ENCODE results near the gene BNIPL.

The BNIPL gene

DNA sequence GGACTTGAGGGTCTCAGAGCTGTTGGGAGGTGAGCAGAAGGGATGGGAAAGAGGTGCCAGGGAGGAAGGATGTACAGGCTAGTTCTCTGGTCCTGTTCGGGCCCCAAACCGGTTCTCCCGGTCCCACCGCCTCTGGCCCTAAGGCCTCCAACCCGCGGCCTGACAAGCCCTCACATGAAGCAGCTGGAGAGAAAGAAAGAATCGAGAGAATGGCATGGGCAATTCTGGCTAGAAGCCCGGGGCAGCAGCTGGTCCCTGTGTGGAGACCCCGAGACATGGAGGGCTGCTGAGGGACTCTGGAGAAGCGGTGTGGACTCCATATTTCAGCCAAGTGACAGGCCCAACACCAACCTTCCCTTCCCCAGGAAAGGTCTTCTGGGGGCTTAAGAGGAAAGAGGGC is 22.3 kb downstream of the BNIPL start:
- DNase-seq (ENCODE audit: low read depth): no peak

DNA sequence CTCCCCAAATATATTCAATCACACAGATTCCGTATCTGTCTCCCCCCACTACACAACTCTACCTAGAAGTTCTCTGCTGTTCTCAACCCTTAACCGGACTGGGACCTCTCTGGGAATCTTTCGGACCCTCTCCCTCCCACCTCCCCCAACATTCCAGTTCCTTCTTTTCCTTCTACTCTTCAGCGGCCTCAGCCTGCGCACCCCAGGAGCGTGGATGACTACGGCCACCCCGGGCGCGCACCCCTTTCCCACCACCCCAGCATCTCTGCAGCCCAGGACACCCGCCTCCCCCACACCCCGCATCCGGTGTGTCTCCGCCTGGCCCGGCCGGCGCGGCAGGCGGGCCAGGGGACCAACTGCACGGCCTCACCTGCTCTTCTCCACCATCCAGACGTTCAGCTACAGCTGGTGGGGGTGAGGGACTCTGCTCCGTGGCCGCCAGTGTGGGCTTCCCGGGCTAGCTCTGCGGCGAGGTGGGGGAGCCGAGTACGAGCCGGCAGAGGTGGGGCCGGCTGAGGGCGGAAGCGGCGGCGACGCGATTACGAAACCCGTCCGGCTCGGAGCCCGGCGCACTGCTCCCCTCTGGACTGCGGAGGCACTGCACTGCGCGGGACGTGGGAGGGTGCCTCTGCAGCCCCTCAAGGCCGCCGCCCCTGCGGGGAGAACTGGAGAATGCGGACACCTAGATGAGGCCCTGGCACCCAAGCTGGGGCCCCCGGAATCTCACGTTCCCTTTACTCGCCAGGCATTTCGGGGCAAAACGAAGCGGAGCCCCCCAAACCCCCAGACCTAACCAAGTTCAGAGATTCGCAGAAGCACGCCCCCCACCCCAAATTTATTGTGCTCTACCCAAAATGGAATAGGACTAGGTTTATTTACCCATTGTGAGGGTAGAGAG is 23.0 kb downstream of the BNIPL start, which contains the start of gene CDC42SE1:
TSS of gene CDC42SE1 (minus strand) at position 514 of the 898 bp plus-strand sequence. CDS start 3,892 bp downstream, outside the sequence.
- DNase-seq (ENCODE audit: low read depth): peak; percentile 59

DNA sequence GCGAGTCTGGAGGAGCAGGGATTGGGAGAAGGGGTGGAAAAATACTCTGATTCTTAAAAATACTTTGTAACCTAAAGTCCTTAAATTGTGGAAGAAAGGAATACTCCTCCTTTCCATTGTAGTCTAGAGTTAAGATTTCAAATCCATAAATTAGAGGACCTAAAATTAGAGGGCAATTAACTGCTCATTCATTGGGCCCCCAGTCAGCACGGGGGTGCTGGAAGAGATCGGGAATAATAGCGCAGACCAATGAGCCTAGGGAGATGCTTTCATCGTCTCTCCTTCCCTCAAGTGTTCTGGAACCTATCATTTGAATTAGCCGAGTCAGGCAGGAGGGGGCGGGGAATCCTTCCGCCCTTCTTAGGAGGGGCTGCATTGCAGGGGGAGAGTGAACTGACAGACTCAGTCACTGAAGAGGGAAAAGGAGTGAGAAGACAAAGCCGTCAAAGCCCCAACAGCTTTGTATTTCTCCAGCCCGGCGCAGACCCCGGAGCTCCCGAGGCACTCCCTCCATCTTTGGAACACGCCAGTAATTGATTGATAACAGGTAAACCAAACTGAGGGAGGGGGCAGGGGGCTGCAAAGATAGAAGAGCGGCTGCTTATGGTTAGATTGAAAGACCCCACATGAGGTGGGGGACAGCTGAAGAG is 23.7 kb downstream of the BNIPL start, which contains the start of gene MLLT11:
TSS of gene MLLT11 (plus strand) at position 391 of the 650 bp plus-strand sequence. CDS start 6,828 bp downstream, outside the sequence.
- DNase-seq (ENCODE audit: low read depth): peak; percentile 39

DNA sequence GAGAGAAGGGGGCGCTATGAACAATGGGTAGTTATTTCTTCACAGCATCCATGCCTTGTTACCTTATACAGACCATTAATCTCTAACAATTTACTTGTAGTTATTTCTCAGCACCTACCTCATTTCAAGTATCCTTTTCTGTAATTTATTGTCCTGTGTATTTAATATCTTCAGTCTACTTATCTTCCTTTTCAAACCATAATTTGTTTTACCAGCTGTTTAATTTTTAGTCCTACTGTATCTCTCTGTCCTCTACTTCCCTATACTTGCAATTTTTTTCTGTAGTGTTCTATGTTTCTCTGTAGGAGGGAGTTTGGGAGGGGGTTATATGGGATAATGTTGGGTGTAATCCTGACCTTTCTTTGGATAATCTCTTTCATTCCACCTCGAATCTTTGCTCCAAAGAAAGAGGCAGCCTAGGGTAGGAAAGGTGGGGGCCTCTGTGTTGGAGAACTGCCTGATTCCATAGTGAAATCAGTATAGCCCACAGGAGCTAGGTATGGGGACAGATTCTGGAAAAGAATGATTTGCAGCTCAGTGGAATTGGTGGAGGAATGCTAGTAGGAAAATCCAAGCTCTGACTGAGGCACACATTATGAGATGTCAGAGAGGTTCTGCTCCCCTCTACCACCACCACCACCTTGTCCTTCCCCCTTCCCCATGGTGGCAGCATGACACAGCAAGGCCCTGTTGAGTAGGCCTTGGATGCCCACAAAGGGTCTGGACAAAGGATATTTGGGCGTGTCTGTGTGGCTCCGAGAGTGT is 24.5 kb downstream of the BNIPL start:
- no peak for DNase-seq (ENCODE audit: low read depth)

DNA sequence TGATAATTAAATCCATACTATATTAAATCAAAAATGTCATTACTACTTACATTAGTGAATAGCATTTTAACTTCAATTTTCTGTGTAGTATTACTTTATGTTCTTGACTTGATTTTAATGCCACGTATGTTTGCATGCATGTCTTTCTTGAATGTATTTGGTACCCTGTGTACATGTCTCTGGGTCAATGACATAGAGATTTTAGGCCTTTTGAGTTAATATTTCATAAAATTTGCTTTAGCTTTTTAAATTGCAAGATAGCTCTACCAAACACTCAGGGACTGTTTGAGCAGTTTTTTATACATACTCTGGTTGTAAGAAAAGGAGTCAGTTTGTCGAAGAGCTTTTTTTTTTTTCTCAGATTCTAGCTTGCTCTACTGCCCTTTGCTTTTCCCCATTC is 25.3 kb downstream of the BNIPL start:
- no peak for DNase-seq (ENCODE audit: low read depth)

DNA sequence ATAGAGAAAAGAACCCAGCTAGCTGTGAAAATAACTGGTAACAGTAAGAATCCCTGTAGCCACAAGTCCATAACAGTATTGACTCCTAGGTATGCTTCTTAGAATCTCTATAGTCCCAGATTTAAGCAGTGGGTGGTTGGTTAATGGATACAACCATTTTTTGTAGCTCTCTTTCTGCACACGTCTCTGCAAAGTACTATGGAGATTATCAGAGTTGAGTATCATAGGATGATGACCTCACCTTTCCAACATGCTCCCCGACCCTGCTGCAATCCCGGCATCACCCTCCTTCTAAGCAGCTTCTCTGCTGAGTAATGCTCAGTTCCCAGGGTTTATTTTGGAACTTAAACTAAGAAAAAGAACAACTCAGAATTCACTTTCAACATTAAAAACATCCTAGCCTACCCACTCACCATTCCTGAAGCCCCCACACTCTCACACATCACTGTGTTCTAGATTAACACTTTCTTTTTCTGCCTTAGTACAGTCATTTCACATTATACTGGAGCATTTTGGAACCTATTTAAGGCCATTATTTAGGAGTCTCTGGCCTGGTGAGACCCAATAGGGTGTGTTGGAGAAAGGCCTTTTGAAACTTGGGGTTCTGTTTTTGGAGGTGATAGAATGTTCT is 26.5 kb downstream of the BNIPL start:
- DNase-seq (ENCODE audit: low read depth): peak; percentile 66

DNA sequence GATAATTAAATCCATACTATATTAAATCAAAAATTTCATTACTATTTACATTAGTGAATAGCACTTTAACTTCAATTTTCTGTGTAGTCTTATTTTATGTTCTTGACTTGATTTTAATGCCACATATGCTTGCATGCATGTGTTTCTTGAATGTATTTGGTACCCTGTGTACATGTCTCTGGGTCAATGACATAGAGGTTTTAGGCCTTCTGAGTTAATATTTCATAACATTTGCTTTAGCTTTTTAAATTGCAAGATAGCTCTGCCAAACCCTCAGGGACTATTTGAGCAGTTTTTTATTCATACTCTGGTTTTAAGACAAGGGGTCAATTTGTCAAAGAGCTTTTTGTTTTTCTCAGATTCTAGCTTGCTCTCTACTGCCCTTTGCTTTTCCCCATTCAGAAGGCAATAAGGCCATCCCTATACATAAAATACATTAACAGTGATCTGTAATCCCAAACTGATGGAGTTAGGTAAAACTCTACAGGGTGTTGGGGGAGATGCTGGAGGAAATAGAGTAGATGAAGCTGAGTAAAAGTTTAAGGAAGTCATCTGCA is 28.8 kb downstream of the BNIPL start:
- no peak for DNase-seq (ENCODE audit: low read depth)

DNA sequence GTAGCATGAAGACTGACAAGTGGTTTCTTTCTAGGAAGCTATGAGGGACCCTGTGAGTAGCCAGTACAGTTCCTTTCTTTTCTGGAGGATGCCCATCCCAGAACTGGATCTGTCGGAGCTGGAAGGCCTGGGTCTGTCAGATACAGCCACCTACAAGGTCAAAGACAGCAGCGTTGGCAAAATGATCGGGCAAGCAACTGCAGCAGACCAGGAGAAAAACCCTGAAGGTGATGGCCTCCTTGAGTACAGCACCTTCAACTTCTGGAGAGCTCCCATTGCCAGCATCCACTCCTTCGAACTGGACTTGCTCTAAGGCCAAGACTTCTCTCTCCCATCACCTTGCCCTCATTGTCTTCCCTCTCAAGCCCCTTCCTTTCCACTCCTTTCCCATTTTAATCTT is 30.8 kb downstream of the BNIPL start:
- DNase-seq (ENCODE audit: low read depth): no peak

DNA sequence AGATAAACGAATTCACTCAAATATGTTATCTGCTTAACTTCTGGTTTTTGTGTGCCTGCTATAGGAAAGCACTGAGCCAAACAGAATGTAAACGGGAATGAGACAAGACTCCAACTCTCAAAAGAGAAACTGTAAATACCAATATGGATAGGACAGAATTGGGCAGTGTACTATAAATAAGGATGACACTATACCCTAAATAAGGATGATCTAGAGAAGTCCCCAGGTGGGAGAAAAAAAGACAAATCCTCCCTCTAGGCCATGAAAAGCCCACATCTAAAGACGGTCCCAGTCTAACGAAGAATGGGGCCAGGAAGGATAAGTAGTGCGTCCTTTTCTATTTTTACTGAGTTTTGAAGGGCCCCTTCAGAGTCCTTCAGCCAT is 32.7 kb downstream of the BNIPL start:
- DNase-seq (ENCODE audit: low read depth): no peak

DNA sequence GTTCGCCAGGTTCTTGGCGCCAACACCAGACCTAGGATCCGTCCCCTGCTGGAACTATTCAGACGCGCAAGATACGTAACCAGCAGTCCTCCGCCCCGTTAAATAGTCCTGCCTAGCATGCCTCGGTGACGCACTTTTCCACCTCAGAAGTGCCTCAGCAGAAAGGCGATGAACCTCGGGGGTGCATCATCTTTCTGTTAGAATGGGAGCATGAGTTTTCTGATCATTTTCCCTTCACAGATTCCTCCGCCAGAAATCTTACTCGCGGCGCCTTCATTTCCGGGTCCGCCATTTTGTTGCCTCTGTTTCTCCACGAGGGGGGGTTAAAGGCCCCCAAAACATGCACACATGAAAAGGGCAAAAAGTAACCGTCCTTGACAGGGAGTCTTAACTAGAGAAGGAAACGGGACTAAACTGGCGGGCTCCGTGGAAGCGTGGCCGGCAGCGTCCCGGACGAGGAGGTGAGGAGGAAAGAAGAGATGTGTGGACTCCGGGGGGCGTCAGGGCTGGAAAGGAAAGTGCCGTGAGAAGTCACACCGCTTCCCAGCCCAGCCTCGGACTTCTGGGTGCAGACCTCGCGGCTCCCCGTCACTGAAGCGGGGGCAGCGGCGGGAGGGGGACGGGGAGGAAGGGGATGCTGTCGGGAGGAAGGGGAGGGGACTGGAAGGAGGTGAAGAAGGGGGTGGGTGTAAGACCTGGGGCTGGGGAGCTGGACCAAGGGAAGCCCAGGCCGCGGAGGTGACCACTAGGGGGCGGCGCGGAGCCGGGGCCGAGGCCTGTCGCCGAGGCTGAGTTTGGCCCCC is 34.3 kb downstream of the BNIPL start, which contains the start of gene GABPB2:
TSS of gene GABPB2 (plus strand) at position 288 of the 803 bp plus-strand sequence. CDS start 17,429 bp downstream, outside the sequence.
- DNase-seq (ENCODE audit: low read depth): peak; percentile 97

DNA sequence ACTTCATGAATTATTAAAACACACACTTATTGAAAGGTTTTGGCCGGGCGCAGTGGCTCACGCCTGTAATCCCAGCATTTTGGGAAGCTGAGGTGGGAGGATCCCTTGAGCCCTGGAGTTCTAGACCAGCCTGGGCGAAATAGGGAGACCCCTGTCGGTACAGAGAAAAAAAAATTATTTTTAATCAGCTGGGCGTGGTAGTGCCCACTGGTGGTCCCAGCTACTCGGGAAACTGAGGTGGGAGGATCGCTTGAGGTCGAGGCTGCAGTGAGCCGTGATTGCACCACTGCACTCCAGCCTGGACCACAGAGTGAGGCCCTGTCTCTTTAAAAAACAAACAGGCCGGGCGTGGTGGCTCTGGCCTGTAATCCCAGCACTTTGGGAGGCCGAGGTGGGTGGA is 35.8 kb downstream of the BNIPL start:
- no peak for DNase-seq (ENCODE audit: low read depth)

DNA sequence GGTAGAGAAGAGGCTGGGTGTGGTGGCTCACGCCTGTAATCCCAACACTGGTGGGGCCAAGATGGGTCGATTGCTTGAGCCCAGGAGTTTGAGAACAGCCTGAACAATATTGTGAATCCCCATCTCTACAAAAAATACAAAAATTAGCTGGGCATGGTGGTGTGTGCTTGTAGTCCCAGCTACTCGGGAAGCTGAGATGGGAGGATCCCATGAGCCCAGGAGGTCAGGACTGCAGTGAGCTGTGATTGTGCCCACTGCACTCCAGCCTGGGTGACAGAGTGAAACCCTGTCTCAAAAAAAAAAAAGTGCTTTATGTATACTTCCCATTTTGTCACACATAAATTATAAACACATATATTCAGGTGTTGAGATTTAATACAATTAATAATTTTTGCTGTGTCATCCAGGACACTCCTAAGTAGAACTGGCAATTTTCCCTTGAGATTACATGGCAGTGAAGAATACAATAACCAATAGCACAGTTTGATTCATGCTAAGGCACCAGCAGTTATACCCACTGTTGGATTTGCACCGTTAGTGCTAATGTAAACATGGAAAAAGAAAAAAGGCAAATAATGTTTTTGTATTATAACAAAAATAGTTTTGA is 49.7 kb downstream of the BNIPL start:
- no peak for DNase-seq (ENCODE audit: low read depth)
